Gastroesophageal sphincter (tissue), 3 donors: ENCODE results near the gene CHKA.

Experiments used
- CTCF ChIP-seq, 4 experiments: fragments of 200-600 bp in 2 of 4; fragments of 450-650 bp in 2 of 4; sonication (generic) in 1 of 4; IDR thresholded peaks; one replicate each; pipeline ENCODE4 v1.5.1; 2017 to 2019; ENCODE audit warnings: antibody characterized with exemption in 4 of 4, mild to moderate bottlenecking in 2 of 4, moderate library complexity in 2 of 4
- POLR2A ChIP-seq, 2 donors: fragments of 450-650 bp; IDR thresholded peaks; one replicate each; pipeline ENCODE4 v1.6.1; 2017; ENCODE audit warnings: antibody characterized with exemption in 2 of 2, mild to moderate bottlenecking in 2 of 2, moderate library complexity in 1 of 2

GRCh38 chr11:68004551-68005335 is 116.4 kb downstream of the CHKA start:
- TF ChIP-seq CTCF (IDR thresholded peaks at IDR 0.05) (no peak), POLR2A (IDR thresholded peaks at IDR 0.05) (no peak)
